ENCODE results near the gene MBIP.

DNA sequence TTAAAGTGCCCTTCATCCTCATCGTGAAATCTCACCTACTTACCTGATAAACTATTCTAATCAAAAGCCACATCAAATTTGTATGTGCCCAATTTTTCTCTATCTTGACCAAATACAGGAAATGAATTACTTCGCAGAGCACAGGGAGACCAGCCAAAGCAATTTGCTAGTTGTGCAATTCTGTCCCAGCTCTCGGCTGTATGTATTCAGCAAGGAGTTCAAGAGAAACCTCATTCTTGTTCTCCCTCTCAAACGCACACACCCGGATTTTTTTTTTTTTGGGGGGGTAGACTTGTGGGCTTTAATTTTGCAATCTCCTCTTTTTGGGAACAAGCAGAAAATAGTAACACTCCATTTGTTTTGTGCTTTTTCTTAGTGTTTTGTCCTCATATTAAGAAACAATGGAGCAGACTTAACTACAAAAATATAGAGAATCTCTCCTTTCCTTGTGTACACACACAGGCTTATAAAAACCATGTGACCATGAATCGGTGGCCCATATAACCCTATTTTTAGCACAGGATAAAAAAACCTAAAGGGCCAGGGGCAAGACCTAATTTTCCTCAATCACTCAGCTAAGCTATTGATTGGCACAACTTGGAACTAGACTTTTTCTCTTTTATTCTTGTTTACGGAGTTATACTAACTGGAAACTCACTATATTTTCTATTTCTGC is 64.2 kb downstream of the MBIP start:
- TF ChIP-seq CTCF (conservative IDR thresholded peaks at IDR 0.05 in 1 of 2, IDR thresholded peaks at IDR 0.05 in 1 of 2; ENCODE audit: low read depth in 1 of 2, low read length in 2 of 2): no peak
- TF ChIP-seq EZH2 (IDR thresholded peaks at IDR 0.05; ENCODE audit: low read length, missing control alignments): no peak
